HUES6 (cell line): ENCODE results near the gene LRRC52.
"Not testable (repeated sequence)": the region's sequence is repeated elsewhere in the genome, so short reads cannot be mapped to it uniquely, and the experiment has no call there.

Experiments used
- H3K27ac ChIP-seq: 2 replicates; pipeline ENCODE4 v1.7.0; 2013; ENCODE audit warnings: low read depth, mild to moderate bottlenecking, low read length, inconsistent platforms
- H3K27me3 ChIP-seq: 2 replicates; pipeline ENCODE4 v1.6.1; 2013; ENCODE audit warnings: low read length; ENCODE audit not compliant: control insufficient read depth, insufficient read depth
- H3K36me3 ChIP-seq: 2 replicates; pipeline ENCODE4 v1.6.1; 2013; ENCODE audit warnings: low read length; ENCODE audit not compliant: control insufficient read depth, insufficient read depth
- H3K4me1 ChIP-seq: 2 replicates; pipeline ENCODE4 v1.6.1; 2013; ENCODE audit warnings: low read length; ENCODE audit not compliant: control insufficient read depth, insufficient read depth
- H3K4me3 ChIP-seq: 2 replicates; pipeline ENCODE4 v1.5.1; 2013; ENCODE audit warnings: low read depth, low read length
- H3K9ac ChIP-seq: one replicate; pipeline ENCODE4 v1.6.1; 2013; ENCODE audit warnings: mild to moderate bottlenecking, low read length
- H3K9me3 ChIP-seq: 2 replicates; pipeline ENCODE4 v1.6.1; 2013; ENCODE audit warnings: low read depth, low read length; ENCODE audit not compliant: control insufficient read depth, insufficient read depth

The LRRC52 gene

GRCh38 chr1:165565751-165566490 lies 22.1 kb downstream of the LRRC52 start:
- H3K4me3 ChIP-seq: no peak overlapping the region
- H3K9ac ChIP-seq: no peak overlapping the region
- H3K36me3 ChIP-seq: no peaks in the 10 kb centered on the region
- H3K27ac ChIP-seq: no peak overlapping the region
- no peaks in the 10 kb centered on the region for H3K9me3 ChIP-seq
- H3K4me1 ChIP-seq: peaks cover 8% of the 10 kb centered on the region
- peaks cover 27% of the 10 kb centered on the region for H3K27me3 ChIP-seq

GRCh38 chr1:165570078-165570477 lies 26.3 kb downstream of the LRRC52 start:
- H3K9me3 ChIP-seq: no peaks in the 10 kb centered on the region
- H3K36me3 ChIP-seq: no peaks in the 10 kb centered on the region
- H3K4me3 ChIP-seq: no peak overlapping the region
- no peak overlapping the region for H3K9ac ChIP-seq
- no peaks in the 10 kb centered on the region for H3K4me1 ChIP-seq
- H3K27ac ChIP-seq: no peak overlapping the region
- no peaks in the 10 kb centered on the region; the same call in 1 of the 2 replicates for H3K27me3 ChIP-seq

GRCh38 chr1:165573787-165574186 lies 30.0 kb downstream of the LRRC52 start:
- no peaks in the 10 kb centered on the region for H3K9me3 ChIP-seq
- H3K4me1 ChIP-seq: no peaks in the 10 kb centered on the region
- H3K9ac ChIP-seq: no peak overlapping the region
- H3K36me3 ChIP-seq: no peaks in the 10 kb centered on the region
- no peaks in the 10 kb centered on the region for H3K27me3 ChIP-seq
- H3K4me3 ChIP-seq: no peak overlapping the region
- no peak overlapping the region for H3K27ac ChIP-seq

- H3K27ac ChIP-seq: no peak overlapping the region
- no peaks in the 10 kb centered on the region for H3K9me3 ChIP-seq
- no peaks in the 10 kb centered on the region for H3K4me1 ChIP-seq
- no peaks in the 10 kb centered on the region for H3K36me3 ChIP-seq
- no peak overlapping the region for H3K9ac ChIP-seq
- no peak overlapping the region for H3K4me3 ChIP-seq
- no peaks in the 10 kb centered on the region for H3K27me3 ChIP-seq
Observed at GRCh38 chr1:165574295-165574694, 30.5 kb downstream of the LRRC52 start.

GRCh38 chr1:165575468-165576099 lies 31.8 kb downstream of the LRRC52 start:
- Histone ChIP-seq H3K36me3 (no peaks in the 10 kb centered on the region), H3K9ac (no peak overlapping the region), H3K4me3 (no peak overlapping the region), H3K27ac (no peak overlapping the region), H3K9me3 (no peaks in the 10 kb centered on the region), H3K27me3 (no peaks in the 10 kb centered on the region), H3K4me1 (no peaks in the 10 kb centered on the region)

- H3K27me3 ChIP-seq: no peaks in the 10 kb centered on the region
Observed at GRCh38 chr1:165576536-165576935, 32.7 kb downstream of the LRRC52 start.

DNA sequence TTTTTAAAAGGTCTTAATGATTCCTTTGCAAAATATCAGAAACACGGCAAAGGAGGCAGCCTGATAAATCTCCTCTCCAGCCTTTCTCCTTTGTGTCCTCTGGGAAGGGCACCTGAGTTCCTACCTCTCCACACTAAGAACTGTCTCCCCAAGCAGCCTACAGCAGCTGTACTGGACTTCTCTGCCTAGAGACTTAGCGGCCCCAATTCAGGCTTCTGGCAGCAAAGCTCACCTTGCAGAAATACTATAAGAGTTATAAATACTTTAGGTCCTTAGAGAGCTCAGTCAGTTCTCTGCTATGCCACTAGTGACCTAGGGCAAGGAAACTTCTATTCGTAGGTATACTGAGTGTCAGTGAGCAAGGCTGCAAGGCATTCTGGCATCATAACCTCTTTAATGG lies 33.9 kb downstream of the LRRC52 start:
- Histone ChIP-seq H3K9me3 (no peaks in the 10 kb centered on the region), H3K27me3 (no peaks in the 10 kb centered on the region), H3K4me1 (no peaks in the 10 kb centered on the region), H3K36me3 (no peaks in the 10 kb centered on the region), H3K9ac (no peak overlapping the region), H3K4me3 (no peak overlapping the region), H3K27ac (no peak overlapping the region)

More at GRCh38 chr1:165576536-165576935, 32.7 kb downstream of the LRRC52 start:
- Histone ChIP-seq H3K27ac (no peak overlapping the region), H3K9me3 (no peaks in the 10 kb centered on the region), H3K9ac (no peak overlapping the region), H3K4me1 (no peaks in the 10 kb centered on the region), H3K36me3 (no peaks in the 10 kb centered on the region), H3K4me3 (no peak overlapping the region)

DNA sequence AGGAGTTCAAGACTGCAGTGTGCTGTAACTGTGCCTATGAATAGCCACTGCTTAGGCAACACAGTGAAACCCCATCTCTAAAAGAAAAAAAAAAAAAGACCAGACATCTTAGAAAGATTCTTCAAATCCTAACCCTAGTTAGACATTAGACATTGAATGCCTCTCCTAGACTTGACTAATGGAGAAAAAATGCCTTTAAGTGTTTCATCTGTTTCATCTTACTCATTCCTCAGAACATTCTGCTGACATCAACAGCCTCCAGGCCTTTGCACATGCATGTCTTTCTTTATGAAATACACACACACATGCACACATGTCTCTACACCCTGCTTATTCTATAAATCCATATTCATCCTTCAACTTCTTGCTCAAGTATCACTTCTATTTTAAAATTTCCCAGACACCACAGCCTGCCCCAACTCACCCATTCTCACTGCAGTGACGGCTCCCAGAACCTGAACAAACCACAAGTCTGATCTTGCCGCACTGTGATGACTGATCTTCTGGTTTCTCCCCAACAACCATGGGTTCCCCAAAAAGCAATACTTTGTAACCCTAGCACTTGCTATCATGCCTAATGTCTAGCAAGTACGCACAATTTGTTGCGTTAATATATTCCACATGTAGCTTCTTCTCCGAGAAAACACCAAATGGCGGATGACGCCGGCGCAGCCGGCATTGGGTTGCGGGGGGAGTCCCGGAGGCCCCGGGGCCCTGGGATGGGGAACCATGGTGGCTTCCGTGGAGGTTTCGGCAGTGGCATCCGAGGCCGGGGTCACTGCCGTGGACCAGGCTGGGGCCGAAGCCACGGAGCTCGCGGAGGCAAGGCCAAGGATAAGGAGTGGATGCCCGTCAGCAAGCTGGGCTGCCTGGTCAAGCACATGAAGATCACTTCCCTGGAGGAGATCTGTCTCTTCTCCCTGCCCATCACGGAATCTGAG lies 37.4 kb downstream of the LRRC52 start:
- H3K4me3 ChIP-seq: no peak overlapping the region
- H3K4me1 ChIP-seq: peaks cover 6% of the 10 kb centered on the region; the same call in 1 of the 2 replicates
- H3K9me3 ChIP-seq: no peaks in the 10 kb centered on the region
- no peak overlapping the region for H3K27ac ChIP-seq
- H3K9ac ChIP-seq: no peak overlapping the region
- H3K27me3 ChIP-seq: no peaks in the 10 kb centered on the region
- H3K36me3 ChIP-seq: no peaks in the 10 kb centered on the region

DNA sequence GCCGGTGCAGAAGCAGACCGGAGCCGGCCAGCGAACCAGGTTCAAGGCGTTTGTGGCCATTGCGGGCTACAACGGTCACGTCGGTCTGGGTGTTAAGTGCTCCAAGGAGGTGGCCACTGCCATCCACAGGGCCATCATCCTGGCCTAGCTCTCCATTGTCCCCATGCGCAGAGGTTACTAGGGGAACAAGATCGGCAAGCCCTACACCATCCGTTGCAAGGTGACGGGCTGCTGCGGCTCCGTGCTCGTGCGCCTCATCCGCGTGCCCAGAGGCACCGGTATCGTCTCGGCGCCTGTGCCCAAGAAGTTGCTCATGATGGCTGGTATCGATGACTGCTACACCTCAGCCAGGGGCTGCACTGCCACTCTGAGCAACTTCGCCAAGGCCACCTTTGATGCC lies 38.1 kb downstream of the LRRC52 start:
- H3K36me3 ChIP-seq: no peaks in the 10 kb centered on the region
- no peaks in the 10 kb centered on the region for H3K9me3 ChIP-seq
- no peaks in the 10 kb centered on the region for H3K27me3 ChIP-seq
- H3K27ac ChIP-seq: no peak overlapping the region
- no peak overlapping the region for H3K9ac ChIP-seq
- H3K4me1 ChIP-seq: peaks cover 10% of the 10 kb centered on the region
- no peak overlapping the region for H3K4me3 ChIP-seq

DNA sequence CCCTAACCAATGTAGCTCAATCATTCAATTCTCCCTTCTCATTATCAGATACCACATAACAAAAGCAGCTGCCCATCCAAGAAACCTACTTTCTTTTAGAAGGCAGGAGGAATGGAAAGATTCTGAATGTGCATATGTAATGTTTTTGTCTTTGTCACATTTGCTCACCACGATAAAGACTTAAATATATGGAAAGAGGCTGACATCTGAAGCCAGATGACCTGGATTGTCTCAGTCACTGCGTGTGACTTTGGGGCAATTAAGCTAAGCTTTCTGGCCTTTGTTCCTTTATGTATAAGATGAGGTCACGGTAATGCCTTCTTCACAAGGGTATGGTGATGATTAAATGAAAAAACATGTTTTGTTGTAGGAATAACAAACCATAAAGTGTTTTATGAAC lies 42.6 kb downstream of the LRRC52 start:
- Histone ChIP-seq H3K4me3 (no peak overlapping the region), H3K27ac (no peak overlapping the region), H3K27me3 (no peaks in the 10 kb centered on the region), H3K9ac (no peak overlapping the region), H3K4me1 (peaks cover 10% of the 10 kb centered on the region), H3K36me3 (no peaks in the 10 kb centered on the region), H3K9me3 (no peaks in the 10 kb centered on the region)

DNA sequence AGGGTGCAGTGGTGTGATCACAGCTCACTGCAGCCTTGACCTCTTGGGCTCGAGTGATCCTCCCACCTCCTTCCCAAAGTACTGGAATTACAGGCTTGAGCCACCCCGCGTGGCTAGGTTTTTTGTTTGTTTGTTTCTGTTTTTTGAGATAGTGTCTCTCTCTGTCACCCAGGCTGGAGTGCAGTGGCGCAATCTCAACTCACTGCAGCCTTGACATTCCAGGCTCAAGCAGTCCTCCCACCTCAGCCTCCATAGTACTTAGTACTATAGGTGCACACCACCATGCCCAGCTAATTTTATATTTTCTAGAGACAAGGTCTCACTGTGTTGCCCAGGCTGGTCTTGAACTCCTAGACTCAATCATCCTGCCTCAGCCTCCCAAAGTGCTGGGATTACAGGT lies 47.6 kb downstream of the LRRC52 start:
- H3K27me3 ChIP-seq, H3K4me1 ChIP-seq, H3K4me3 ChIP-seq, H3K9ac ChIP-seq, H3K27ac ChIP-seq, H3K9me3 ChIP-seq, H3K36me3 ChIP-seq: not testable (repeated sequence)
